Measurements from ENCODE around the gene FAM234B. TPM values are rescaled to one million over a fixed set of nuclear protein-coding genes. Genes with fewer than 3 reads are reported as not detected.

The FAM234B gene
- total and polyA plus RNA-seq, 2 of the 8 experiments (the other 6 are each of a cell fraction or from before 2014, with no cell fraction given), result 12.5 to 29.1 TPM

DNA sequence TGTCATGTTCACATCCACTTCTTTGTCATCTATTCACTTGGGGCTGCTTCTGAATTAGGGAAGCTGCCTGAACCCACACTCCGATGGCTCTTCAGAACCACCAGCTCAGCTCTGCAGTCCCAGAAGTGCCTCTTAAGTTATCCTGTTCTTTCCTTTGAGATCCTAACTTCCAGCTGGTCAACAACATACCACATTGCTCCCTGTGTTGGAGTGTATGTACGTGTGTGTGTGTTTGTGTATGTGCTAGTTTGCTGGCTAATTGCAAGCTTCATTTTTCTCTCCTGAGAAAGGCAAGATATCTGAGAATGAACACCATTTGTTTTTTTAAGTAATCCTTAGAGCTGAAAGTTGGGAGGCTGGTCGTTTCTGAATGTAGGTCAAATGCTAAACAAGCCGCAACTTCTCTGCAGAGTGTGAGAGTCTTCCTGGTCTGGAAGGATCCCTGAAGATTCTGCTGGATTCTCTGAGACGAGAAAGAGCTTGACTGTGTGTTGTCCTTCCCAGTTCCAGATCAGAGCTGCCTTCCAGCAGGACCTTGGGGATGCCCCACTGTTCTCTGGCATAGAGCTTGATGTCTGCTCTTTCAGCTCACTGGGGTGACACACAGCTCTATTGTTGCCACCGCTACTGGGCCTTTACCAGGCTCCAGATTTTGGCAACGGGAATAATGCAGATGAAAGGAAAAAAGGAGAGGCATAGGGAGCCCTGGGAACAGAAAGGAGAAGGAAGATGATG, 58.4 kb downstream of the FAM234B start:
- no peak overlapping the region for H3K14ac ChIP-seq (ENCODE audit: insufficient read length)
- peaks cover 9% of the 10 kb centered on the region; the same call in 1 of the 2 replicates for H3K23me2 ChIP-seq (ENCODE audit: low read depth, low read length)
- H2AK5ac ChIP-seq (ENCODE audit: low read depth, low read length), result no peak overlapping the region
- no peak overlapping the region for H4K91ac ChIP-seq (replicated peaks; ENCODE audit: insufficient read length, low read length)
- no peak overlapping the region for H3K9ac ChIP-seq (replicated peaks in 1 of 4; ENCODE audit: extremely low read depth in 1 of 4, low read depth in 3 of 4, low read length in 3 of 4)
- no peak overlapping the region for H3K18ac ChIP-seq (ENCODE audit: extremely low read depth, low read length)
- H3K4me2 ChIP-seq (ENCODE audit: insufficient read depth in 1 of 2, low read depth in 2 of 2, low read length in 2 of 2), result no peak overlapping the region; a peak in 1 of 4 replicates
- WGBS, 2 experiments (ENCODE audit: extremely low coverage in 1 of 2, insufficient coverage in 1 of 2, insufficient read length in 1 of 2, insufficient replicate concordance in 2 of 2, low coverage in 1 of 2, low lambda C conversion rate in 2 of 2, missing lambda C conversion rate in 1 of 2), result 85% methylated on average over 7 of the region's 7 CpGs; no CpG with 5 or more reads in 1 of the 2 experiments
- POLR2A ChIA-PET (ENCODE audit: partially characterized antibody), result interaction anchor here (1.0 to 6.0 kb wide), 7 partner anchors 8 to 265 kb away, joined by 3 to 44 read pairs (median 4); no protein-coding TSS in a partner anchor
- no peak overlapping the region for H2BK15ac ChIP-seq (ENCODE audit: low read length)
- no peaks in the 10 kb centered on the region for H3K79me1 ChIP-seq (ENCODE audit: low read depth, low read length)
- H2BK5ac ChIP-seq (ENCODE audit: low read depth, low read length), result no peak overlapping the region
- no peak overlapping the region for H2BK12ac ChIP-seq (ENCODE audit: low read depth, low read length)
- DNase-seq (ENCODE audit: low read depth in 1 of 2, low spot score in 2 of 2) (no peak), FAIRE-seq (no peak)
- no peaks in the 10 kb centered on the region for H3K27me3 ChIP-seq (replicated peaks in 1 of 4; ENCODE audit: control insufficient read depth in 3 of 4, extremely low read depth in 1 of 4, insufficient read depth in 3 of 4, low read length in 3 of 4)
- no peaks in the 10 kb centered on the region for H3K9me3 ChIP-seq (ENCODE audit: insufficient read depth in 2 of 2, low read depth in 1 of 2, low read length in 1 of 2)
- H4K20me1 ChIP-seq (replicated peaks in 1 of 2; ENCODE audit: control insufficient read depth in 1 of 2, insufficient read depth in 2 of 2, low read length in 2 of 2), result no peaks in the 10 kb centered on the region
- H4K8ac ChIP-seq (ENCODE audit: extremely low read depth, insufficient read depth, low read length), result no peak overlapping the region
- H2AFZ ChIP-seq (ENCODE audit: low read length), result 0 out of 2 replicates have a peak overlapping the region, but pooled peaks have one; percentile 38
- H3K4me1 ChIP-seq (replicated peaks in 1 of 4; ENCODE audit: control insufficient read depth in 3 of 4, insufficient read depth in 4 of 4, low read length in 3 of 4), result peaks cover 5 to 21% (median 14%) of the 10 kb centered on the region in 4 experiments; a peak in 6 of 7 replicates
- no peak overlapping the region for H4K5ac ChIP-seq (ENCODE audit: insufficient read length, low read depth, low read length)
- CTCF ChIA-PET (ENCODE audit: partially characterized antibody), result interaction anchor here (0.7 to 6.0 kb wide), 17 partner anchors 12 to 289 kb away, joined by 3 to 69 read pairs (median 4); partner anchors contain the start of genes DDX47 and FAM234B
- no peaks in the 10 kb centered on the region for H3K36me3 ChIP-seq (ENCODE audit: control insufficient read depth in 2 of 4, insufficient read depth in 4 of 4, low read length in 3 of 4)
- H3K4ac ChIP-seq (replicated peaks; ENCODE audit: insufficient read length, low read depth, low read length), result no peak overlapping the region
- no peak overlapping the region for H3K23ac ChIP-seq (ENCODE audit: insufficient read length)
- no peak overlapping the region for H3K4me3 ChIP-seq (ENCODE audit: extremely low read depth in 1 of 4, insufficient read depth in 2 of 4, low read depth in 3 of 4, low read length in 4 of 4)
- no peak overlapping the region for H2BK120ac ChIP-seq (replicated peaks; ENCODE audit: low read depth, low read length)
- no peak overlapping the region for H3K56ac ChIP-seq (replicated peaks; ENCODE audit: insufficient read length, low read depth, low read length)
- no peaks in the 10 kb centered on the region for H3K79me2 ChIP-seq (ENCODE audit: control insufficient read depth in 1 of 2, insufficient read depth in 2 of 2, low read length in 2 of 2)
- H3K27ac ChIP-seq (ENCODE audit: low read depth, low read length), result no peak overlapping the region
- no peak overlapping the region for H2BK20ac ChIP-seq (ENCODE audit: low read length)
- TF ChIP-seq ASH2L (IDR thresholded peaks at IDR 0.05; ENCODE audit: low read length) (no peak), HDAC2 (IDR thresholded peaks at IDR 0.05; ENCODE audit: borderline replicate concordance in 1 of 2, low read depth in 2 of 2, low read length in 2 of 2) (no peak), POU5F1 (IDR thresholded peaks at IDR 0.05; ENCODE audit: low read depth, low read length) (no peak), SP2 (IDR thresholded peaks at IDR 0.05; ENCODE audit: low read length) (no peak), BRCA1 (IDR thresholded peaks at IDR 0.05; ENCODE audit: low read depth, low read length) (no peak), TAF1 (IDR thresholded peaks at IDR 0.05; ENCODE audit: low read depth, low read length) (no peak), JUND (IDR thresholded peaks at IDR 0.05; ENCODE audit: low read length) (no peak), TBP (IDR thresholded peaks at IDR 0.05; ENCODE audit: low read depth, low read length) (no peak), TEAD4 (IDR thresholded peaks at IDR 0.05; ENCODE audit: low read depth, low read length) (no peak), EGR1 (IDR thresholded peaks at IDR 0.05; ENCODE audit: borderline replicate concordance, low read depth, low read length) (no peak), RNF2 (IDR thresholded peaks at IDR 0.05; ENCODE audit: borderline replicate concordance, low read depth, low read length, missing control alignments, poor library complexity, severe bottlenecking) (no peak), SP1 (IDR thresholded peaks at IDR 0.05; ENCODE audit: low read depth, low read length) (no peak), KDM1A (IDR thresholded peaks at IDR 0.05; ENCODE audit: borderline replicate concordance, low read length) (no peak)
